DMS 273 treated with DMSO at 0.1 percent for 48 hours (cell line): ENCODE measurements around the gene PAWR.
A peak's percentile ranks its signal among the peaks of the same experiment; 100 is the strongest.

Experiments
- DNase-seq: peaks from one replicate; lab custom pipeline; 2025; lab: John Stamatoyannopoulos, UW

The PAWR gene

GRCh38 chr12:79690638-79691510 lies at the start of gene PAWR:
PAWR (minus strand) TSS chr12:79690964; CDS start chr12:79690244, 720 bp downstream.
- peak; percentile 32 for DNase-seq

GRCh38 chr12:79737875-79738718 lies 47.3 kb upstream of the PAWR start:
- DNase-seq, result no peak

- no peak for DNase-seq
These were observed 41.9 kb upstream of the PAWR start for GRCh38 chr12:79732638-79733037.

GRCh38 chr12:79725987-79726386 lies 35.2 kb upstream of the PAWR start:
- DNase-seq, result no peak

- DNase-seq, result no peak
These were observed 26.2 kb upstream of the PAWR start for GRCh38 chr12:79717006-79717405.

- DNase-seq, result no peak
These were observed 24.5 kb upstream of the PAWR start for GRCh38 chr12:79715308-79715707.

GRCh38 chr12:79710707-79711483 lies 20.1 kb upstream of the PAWR start:
- no peak for DNase-seq

- no peak for DNase-seq
These were observed 17.1 kb upstream of the PAWR start for GRCh38 chr12:79707830-79708229.

- DNase-seq, result no peak
These were observed 15.9 kb upstream of the PAWR start for GRCh38 chr12:79706676-79707075.

GRCh38 chr12:79706156-79706555 lies 15.4 kb upstream of the PAWR start:
- DNase-seq, result no peak

GRCh38 chr12:79698966-79699365 lies 8.2 kb upstream of the PAWR start:
- no peak for DNase-seq

GRCh38 chr12:79696416-79696815 lies 5.7 kb upstream of the PAWR start:
- no peak for DNase-seq

- no peak for DNase-seq
These were observed 2.3 kb upstream of the PAWR start for GRCh38 chr12:79692860-79693577.

GRCh38 chr12:79691511-79692248 lies 916 bp upstream of the PAWR start:
- no peak for DNase-seq

- DNase-seq, result no peak
These were observed 574 bp downstream of the PAWR start for GRCh38 chr12:79690142-79690637.

GRCh38 chr12:79689477-79690141 lies 1.2 kb downstream of the PAWR start:
- DNase-seq, result no peak

- no peak for DNase-seq
These were observed 1.7 kb downstream of the PAWR start for GRCh38 chr12:79689061-79689476.

GRCh38 chr12:79688376-79689060 lies 2.2 kb downstream of the PAWR start:
- no peak for DNase-seq

- DNase-seq, result no peak
These were observed 3.0 kb downstream of the PAWR start for GRCh38 chr12:79687711-79688260.
